Fibroblast of villous mesenchyme (primary cell): Measurements from ENCODE around the gene B3GNT3. TPM values are rescaled to one million over a fixed set of nuclear protein-coding genes. Genes with fewer than 3 reads are reported as not detected.

Source experiments
- DNase-seq: peaks from one replicate; pipeline ENCODE4 v3.0.0-alpha.2; 2010; ENCODE audit warnings: low read depth
- H3K4me3 ChIP-seq: 2 replicates; pipeline ENCODE4 v1.5.1; 2011; ENCODE audit warnings: low read depth, mild to moderate bottlenecking, low read length
- total RNA-seq: library from RNA; depleted of rRNA; stranded (reverse); fragments of >200 nt; gene quantifications from 2 replicates; pipeline ENCODE4 v1.2.3, GENCODE V29; 2012
- TF ChIP-seq, protein P1 (sequence below): IDR thresholded peaks from 2 replicates; pipeline ENCODE4 v1.5.1; 2012; ENCODE audit warnings: low read depth, mild to moderate bottlenecking, low read length; ENCODE audit not compliant: insufficient read depth

The B3GNT3 gene
- total RNA-seq, 1 donor: not detected

- peak; percentile 58 for DNase-seq
- TF ChIP-seq, protein P1, sequence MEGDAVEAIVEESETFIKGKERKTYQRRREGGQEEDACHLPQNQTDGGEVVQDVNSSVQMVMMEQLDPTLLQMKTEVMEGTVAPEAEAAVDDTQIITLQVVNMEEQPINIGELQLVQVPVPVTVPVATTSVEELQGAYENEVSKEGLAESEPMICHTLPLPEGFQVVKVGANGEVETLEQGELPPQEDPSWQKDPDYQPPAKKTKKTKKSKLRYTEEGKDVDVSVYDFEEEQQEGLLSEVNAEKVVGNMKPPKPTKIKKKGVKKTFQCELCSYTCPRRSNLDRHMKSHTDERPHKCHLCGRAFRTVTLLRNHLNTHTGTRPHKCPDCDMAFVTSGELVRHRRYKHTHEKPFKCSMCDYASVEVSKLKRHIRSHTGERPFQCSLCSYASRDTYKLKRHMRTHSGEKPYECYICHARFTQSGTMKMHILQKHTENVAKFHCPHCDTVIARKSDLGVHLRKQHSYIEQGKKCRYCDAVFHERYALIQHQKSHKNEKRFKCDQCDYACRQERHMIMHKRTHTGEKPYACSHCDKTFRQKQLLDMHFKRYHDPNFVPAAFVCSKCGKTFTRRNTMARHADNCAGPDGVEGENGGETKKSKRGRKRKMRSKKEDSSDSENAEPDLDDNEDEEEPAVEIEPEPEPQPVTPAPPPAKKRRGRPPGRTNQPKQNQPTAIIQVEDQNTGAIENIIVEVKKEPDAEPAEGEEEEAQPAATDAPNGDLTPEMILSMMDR: no peak
- no peak overlapping the region for H3K4me3 ChIP-seq
Observed at GRCh38 chr19:17757125-17757524, 37.8 kb upstream of the B3GNT3 start.

- TF ChIP-seq, protein P1: no peak
- H3K4me3 ChIP-seq: no peak overlapping the region
- DNase-seq: no peak
Observed at GRCh38 chr19:17758515-17758914, 36.4 kb upstream of the B3GNT3 start.

DNA sequence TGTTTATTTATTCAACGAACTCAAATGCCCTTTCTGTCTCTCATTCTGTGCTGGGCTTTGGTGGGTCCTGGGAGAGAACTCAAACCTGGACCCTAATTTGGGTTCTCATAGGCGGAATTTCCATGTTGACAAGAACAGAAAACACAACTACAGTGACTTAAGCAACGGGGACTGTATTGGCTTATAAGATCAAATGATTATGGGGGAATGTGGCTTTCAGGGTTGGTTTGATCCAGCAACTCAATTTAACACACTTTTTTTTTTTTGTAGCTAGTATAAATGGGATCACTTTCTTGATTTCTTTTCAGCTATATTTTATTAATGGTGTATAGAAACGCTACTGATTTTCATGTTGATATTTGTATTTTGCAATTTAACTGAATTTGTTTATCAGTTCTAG, 33.8 kb upstream of the B3GNT3 start:
- TF ChIP-seq, protein P1: no peak
- H3K4me3 ChIP-seq: no peak overlapping the region
- DNase-seq: no peak

DNA sequence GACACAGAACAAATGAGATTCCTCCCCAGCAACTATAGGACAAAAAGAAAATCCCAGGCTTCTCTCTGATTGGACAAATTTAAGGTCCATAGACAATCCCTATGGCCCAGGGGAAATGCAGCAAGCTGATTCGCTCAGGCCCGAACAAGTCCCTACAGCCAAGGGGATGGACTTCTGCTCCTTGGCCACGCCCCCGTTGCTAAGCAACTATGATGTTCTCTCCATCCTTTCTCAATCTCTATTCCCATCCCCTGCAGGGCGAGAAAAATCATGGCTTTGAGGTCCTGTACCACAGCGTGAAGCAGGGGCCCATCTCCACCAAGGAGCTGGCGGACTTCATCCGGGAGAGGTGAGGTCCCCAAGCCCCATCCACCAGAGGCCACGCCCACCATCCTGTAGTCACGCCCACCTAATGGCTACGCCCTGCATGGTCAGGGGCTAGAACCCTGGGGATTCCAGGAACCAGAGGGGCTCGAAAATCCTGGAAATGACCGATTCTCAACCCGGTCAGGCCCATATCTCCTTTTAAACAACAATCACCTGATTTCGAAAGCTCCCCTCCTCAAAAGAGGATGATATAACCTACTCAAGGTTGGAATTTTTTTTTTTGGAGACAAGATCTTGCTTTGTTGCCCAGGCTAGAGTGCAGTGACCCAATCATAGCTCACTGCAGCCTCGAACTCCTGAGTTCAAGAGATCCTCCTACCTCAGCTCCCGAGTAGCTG, 32.3 kb upstream of the B3GNT3 start:
- peak; percentile 56 for DNase-seq
- H3K4me3 ChIP-seq: no peak overlapping the region
- TF ChIP-seq, protein P1: no peak

GRCh38 chr19:17764348-17764747, 30.6 kb upstream of the B3GNT3 start:
- H3K4me3 ChIP-seq: no peak overlapping the region
- TF ChIP-seq, protein P1: no peak
- no peak for DNase-seq

- TF ChIP-seq, protein P1: no peak
- DNase-seq: peak; percentile 39
- H3K4me3 ChIP-seq: no peak overlapping the region
Observed at GRCh38 chr19:17765069-17765618, 29.8 kb upstream of the B3GNT3 start.
